ENCODE data around the gene SORBS1.

- TF ChIP-seq CTCF (IDR thresholded peaks at IDR 0.05): no peak
- no peak for TF ChIP-seq POLR2A (IDR thresholded peaks at IDR 0.05)
Measured at GRCh38 chr10:95610727-95611126, 49.6 kb upstream of the SORBS1 start.
